Activated naive CD8-positive, alpha-beta T cell treated with anti-CD3 and anti-CD28 coated beads, Interleukin-2, amount 50 U/mL, for 16 hours (primary cell): ENCODE data around the gene HSD17B1.

Experiments
- DNase-seq: peaks from one replicate; pipeline ENCODE4 v3.0.0-alpha.2; 2020; ENCODE audit warnings: low read depth, low spot score

HSD17B1 gene

DNA sequence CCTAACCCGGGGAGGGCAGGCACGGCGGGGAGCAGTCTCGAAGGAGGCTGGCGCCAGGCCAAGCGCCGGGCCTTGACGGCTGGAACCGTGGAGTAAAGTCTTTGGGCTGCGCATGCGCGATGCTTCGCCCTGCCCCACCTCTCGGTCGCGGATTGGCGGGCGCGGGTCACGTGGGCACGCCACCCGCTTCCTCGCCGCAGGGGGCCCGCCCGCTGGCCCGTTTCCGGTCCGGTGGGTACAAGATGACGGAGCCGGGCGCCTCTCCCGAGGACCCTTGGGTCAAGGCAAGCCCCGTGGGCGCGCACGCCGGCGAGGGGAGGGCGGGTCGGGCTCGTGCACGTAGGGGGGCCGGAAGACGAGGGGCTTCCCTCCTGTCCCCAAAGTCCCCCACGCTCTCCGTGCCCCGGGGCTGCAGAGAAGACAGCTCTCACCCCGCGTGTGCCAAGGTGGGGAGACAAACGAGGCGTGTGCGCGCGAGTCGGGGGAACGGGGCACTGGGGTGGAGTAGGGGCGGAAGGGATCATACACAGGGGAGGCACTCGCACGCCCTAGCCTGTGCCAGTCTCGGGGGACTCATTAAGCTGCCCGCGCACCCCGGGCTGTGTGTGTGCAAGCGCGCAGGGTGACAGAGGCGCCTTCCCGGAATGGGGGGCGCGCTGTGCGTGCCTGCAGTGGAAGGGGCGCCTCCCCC is 14.3 kb downstream of the HSD17B1 start, which contains the start of gene MLX:
MLX (plus strand) TSS at position 218 of the 691 bp plus-strand sequence; CDS start at position 243, 25 bp downstream.
- DNase-seq = peak; percentile 76

DNA sequence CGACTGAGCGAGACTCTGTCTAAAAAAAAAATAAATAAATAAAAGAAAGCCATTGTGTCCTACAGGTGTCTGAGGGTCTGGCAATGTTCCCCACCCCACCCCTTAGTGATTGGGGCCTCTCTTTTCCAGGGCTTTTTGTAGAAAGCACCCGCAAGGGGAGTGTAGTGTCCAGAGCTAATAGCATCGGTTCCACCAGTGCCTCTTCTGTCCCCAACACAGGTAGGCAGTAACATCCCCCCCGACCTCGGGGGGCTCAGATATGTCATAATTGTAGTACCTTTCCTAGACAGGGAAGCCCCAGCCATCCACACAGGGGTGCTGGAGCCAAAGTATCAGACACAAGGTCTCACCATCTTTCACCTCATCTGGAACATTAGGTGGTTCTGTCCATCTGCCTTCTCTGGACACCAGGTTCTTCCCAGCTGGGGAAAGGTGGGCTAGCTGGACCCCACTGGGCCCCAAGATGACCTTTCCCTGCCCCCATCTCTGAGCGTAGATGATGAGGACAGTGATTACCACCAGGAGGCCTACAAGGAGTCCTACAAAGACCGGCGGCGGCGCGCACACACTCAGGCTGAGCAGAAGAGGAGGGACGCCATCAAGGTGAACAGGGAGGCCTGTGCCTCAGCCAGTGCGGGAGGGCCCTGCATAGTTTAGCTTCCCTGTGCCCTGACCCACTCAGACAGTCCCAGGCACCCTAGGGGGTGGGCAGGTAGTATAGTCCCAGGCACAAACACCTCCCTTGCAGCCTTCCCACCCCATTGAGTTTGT is 15.8 kb downstream of the HSD17B1 start:
- no peak for DNase-seq

DNA sequence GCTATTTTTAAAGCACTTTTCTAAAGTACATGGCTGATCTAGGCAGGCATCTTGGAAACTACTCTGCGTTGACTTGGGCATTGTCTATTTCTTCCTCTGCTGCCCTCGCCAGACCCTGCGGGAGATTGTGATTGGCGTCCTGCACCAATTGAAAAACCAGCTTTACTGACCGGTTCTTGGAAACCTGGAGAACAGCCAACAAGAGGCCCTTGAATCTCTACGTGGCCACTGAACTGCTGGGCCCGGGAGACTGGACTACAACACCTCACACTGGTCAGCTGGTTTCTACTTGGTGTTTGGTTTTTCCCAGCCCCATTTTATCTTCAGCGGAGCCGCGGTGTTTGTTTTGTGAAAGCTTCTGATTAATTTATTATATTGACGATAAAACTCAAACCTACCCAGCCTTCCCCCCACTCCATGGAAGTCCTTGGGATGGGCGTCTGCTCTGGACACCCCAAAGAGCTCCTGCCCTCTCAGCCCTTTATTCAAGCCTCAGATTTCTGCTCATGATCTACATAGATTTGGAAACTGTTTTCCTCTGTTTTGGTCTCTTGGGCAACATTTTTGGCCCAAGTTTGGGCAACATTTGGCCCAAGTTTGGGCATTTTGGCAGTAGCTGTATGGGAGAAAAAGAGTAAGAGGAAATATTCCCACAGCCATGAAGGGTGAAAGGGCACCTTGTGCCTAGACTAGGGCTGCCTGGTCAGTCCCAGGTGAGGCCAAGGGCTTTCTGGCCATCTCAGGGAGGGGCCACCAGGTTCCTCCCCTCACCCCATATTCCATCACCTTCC is 18.9 kb downstream of the HSD17B1 start:
- no peak for DNase-seq

DNA sequence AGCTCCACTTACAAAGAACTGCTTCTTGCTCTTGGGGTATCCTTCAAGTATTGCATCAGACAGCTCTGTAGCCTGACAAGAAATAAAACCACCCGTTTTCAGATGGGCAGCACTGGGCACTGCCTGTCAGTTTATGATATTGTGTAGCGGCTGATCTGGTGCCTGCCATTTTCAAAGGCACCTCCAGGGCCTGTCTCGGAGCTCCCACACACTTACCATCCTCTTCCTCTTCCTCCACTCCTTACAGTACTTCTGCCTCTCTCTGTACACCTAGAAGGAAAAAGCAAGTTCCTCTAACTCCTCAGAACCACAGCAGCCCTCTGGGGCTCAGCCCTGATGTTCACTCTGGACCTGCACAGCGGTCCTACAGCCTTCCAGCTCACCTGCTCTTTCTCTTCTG is 20.4 kb downstream of the HSD17B1 start:
- no peak for DNase-seq

DNA sequence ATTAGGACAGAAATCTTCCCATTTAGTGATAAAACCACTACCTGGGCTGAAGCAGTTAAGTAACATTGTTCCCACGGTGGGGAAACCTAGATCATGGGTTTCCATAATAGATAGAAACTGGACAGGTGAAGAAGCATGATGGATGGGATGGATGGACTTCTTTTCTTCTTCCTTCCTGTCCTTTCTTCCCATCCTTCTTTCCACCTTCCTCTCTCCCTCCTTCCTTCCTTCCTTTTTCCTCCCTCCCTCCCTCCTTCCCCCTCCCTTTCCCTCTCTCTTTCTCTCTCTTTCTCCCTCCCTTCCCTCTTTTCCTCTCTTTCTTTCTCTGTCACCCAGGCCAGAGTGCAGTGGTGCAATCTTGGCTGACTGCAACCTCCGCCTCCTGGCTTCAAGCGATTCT is 21.7 kb downstream of the HSD17B1 start:
- DNase-seq = no peak

DNA sequence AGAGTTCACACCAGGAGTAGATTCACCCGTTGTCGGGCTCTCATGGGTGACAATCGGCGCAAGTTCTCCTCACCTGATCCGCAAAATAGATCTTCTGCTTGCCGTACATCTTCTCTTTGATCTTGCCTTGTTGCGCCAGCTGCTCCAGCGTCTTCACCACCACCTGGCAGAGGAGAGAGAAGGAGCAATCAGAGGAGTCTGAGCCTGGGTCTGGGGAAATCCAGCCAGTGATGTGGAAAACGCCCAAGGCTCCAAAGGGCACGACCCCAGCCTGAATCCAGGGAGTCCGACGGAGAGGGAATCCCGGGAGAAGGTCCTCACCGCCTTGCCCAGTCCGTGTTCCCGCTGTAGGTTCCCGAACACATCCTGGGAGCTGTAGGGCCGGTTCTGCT is 24.4 kb downstream of the HSD17B1 start:
- DNase-seq = no peak

DNA sequence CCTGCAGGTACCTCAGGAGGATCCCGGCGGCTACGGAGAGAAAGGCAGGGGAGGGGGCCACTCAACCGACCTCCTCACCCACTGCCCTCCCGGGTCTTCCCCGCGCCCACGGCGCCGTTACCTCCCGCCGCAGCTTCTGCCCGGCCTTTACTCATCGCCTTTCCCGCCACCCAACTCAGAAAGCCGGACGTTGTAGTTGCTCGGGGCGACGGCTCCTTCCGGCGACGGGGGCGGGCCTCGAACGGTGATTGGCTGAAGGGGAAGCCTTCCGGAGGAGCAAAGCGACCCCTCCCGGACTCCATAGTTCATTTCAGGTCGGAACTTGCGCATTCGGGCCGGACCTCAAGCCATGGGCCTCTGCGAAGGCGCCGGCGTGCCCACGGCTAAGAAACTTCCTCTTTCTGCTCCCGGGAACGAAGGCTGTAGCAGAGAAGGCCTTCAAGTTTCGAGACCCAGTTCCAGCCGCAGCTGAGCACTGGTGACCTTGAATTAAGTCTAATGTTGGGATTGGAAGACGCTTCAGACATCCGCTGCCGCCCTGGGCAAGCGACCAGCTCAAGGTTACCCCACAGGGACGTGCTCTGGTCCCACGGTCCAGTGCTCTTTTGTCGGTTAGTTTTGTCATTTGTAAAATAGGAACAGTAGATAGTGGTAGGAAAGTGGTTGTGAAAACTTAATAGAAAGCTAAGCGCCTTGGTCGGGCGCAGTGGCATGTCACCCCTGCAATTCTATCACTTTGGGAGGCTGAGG is 25.0 kb downstream of the HSD17B1 start, which contains the start of gene PSMC3IP:
PSMC3IP (minus strand) TSS at position 198 of the 750 bp plus-strand sequence; CDS start at position 155, 43 bp downstream.
- DNase-seq = peak; percentile 84

DNA sequence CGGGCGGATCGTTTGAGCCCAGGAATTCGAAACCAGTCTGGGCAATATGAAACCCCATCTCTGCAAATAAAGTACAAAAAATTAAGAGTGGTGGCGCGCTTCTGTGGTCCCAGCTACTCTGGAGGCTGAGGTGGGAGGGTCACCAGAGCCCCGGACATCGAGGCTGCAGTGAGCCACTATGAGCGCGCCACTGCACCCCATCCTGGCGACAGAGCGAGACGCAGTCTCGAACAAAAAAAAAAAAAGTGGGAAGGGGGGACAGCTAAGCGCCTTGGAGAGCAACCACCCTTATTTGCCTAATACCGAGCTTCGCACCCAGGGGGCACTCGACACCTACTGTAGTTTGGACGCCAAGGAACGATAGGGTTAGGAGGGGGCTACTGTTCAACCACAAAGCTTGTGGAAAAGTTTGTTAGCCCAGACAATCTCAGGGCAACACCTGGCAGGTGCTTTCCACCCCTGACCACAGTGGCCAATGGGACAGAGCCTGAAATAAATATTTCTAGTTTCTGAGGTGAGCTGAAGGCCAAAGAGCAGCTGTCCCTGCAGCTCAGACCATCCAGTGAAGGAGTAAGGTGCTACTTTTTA is 25.7 kb downstream of the HSD17B1 start:
- DNase-seq = peak; percentile 47

DNA sequence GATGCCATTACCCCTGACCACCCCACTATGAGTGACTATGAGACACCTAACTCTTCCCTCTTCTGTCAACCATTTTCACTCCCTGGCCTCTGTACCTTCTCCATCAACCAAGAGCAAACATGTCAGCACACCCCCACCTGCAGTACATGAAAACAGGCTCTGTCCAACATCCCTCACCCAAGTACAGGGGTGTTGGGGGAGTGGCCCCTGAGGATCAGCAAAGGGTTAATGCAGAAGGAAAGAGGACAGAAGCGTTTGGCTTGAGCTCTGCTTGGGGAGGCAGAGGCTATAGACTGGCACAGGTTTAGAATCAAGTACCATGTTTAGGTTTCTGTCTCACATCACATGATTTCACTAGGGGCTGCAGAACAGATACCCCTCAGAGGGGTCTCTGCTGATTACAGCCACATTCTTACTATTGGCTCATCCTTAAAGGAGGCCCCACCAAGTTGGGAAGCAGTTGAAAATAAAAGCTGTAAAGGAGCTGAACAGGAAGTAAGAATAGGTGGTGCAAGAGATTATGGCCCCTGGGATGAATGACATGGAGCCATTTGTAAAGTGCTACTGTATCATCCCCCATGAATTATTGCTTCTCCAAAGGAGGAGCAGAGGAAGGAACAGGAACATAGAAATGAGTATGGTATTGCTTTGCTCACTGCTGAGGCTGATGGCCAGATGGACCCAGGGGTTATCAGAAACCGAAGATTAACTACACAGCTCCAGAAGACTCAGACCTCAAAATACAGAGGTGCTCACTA is 27.2 kb downstream of the HSD17B1 start:
- no peak for DNase-seq

DNA sequence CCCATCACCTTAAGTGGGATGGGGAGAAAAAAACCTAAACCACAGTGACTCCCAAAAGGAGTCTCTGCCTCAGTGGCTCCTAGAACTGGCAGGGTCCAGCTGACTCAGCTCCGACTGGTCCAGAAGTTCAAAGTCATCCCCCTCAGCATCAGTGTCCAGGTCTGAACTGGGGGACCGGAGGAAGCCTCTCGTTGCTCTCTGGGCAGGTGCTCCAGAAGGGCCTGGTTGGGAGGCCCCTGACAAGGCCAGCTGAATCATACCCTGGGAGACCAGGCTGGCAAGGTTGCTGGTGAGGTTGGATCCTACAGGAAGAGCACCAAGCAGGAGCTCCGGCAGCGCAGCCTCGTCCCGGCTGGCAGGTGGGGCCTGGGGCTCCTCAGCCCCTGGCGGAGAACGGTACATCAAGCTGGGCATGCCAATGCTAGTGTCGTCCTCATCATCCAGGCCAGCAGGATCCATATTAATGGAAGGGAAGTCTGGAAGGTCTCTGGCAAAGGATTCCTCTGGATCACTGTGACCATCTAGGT is 29.1 kb downstream of the HSD17B1 start:
- no peak for DNase-seq

DNA sequence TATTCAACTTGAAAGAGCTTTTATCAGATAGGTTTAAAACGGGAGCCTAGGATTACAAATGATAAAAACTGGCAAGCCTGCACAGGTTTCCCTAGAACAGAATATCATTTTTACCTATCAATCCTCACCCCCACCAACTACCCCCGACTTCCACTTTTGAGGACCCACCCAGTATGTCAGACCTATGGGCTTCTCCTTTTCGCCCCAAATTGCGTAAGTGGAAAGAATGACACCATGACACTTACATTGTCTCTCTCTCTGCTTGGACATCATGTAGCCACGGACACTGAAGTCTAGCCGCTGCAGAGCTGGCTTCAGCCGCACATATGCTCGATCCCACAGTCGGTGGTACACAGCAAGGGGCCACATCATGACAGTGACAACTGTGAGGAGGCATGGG is 32.2 kb downstream of the HSD17B1 start:
- no peak for DNase-seq

DNA sequence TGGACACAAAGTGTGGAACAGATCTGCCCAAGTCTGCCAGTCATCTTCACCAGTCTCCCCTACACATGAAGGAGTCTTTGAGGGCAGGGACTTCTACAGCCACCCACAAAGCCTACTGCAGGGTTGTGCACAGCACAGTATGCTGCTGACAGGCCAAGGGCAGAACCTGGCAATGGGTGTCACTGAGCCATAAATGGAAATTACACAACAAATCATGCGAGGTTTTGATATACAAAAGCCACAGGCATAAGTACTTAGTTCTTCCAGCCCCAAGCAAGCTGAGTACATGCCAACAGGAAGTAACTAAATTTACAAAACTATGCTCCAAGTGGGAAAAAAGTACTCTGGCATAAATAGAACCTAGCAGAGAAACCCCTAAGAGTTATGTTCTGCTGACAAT is 32.6 kb downstream of the HSD17B1 start:
- DNase-seq = no peak

DNA sequence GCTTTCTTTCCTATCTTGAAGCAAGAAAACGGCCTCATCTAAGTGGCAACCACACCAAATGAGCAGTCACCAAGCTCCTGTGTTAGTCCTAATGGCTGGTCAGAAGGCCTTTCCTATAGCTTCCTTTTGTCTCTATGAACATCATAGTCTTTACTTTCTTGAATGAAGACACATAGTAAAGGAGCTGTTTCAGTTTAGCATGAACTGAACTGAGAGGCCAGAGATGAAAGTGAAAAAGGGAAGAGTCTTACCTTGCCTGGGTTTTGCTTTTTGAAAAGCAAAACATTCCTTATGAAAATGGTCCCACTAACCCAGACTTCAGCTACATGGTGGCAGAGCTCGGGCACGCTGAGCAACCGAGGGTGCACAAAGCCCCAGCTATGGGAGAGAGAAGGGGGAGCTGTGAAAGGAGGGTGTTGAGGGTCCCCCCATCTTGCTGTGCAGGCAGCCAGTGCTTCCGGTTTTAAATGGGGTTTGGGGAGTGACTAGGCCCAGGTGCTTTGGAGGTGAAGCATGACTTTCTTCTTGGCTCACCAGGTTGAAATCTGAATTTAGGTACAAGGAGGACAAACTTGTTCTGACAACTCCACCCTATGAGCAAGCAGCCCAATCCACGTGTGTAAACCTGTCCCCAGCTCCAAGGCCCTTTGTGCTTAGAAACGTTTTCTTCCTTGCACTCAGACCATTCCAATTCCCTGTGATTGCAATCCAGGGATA is 33.9 kb downstream of the HSD17B1 start:
- DNase-seq = no peak

DNA sequence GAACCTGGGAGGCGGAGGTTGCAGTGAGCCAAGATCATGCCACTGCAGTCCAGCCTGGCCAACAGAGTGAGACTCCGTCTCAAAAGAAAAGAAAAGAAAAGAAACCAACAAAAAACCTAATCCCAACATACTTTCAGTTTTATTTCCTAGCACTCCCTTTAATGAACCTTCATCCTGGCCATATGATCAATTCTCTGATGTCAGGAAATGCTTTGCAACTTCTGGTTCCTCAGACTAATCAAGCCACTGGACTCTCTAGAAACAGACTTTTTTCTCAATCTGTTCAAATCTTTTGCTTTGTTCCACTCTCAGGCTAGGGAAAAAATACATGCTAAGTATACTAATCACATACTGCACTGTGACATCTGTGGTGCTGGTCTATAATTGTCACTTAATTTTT is 38.2 kb downstream of the HSD17B1 start:
- DNase-seq = no peak

DNA sequence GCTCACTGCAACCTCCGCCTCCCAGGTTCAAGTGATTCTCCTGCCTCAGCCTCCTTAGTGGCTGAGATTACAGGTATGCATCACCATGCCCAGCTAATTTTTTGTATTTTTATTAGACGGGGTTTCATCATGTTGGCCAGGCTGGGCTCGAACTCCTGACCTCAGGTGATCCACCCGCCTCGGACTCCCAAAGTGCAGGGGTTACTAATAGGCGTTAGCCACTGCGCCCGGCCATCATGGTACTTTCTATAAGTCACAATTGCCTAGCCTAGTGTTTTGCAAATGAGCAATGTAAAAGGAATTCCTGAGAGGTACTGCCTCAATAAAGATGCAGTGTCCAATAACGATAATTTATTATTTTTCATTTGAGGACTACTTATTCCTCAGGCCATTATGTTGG is 38.7 kb downstream of the HSD17B1 start:
- DNase-seq = no peak

DNA sequence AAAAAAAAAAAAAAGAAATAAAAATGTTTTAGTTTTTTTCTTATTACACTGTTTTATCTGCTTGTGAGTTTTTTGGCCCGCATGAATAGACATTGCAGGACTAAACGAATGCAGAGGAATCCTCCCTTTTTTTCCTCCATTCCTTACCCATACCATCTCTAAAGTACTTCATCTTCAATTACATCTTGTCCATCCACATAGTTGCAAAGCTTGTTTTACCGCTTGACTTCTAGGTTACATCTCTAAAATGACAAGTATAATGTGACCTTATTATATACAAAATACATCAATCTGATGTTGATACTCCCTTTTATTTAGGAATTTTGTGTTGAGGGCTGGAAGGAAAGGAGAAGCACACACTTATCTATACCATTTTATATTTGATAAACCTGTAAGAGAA is 43.7 kb downstream of the HSD17B1 start:
- no peak for DNase-seq

DNA sequence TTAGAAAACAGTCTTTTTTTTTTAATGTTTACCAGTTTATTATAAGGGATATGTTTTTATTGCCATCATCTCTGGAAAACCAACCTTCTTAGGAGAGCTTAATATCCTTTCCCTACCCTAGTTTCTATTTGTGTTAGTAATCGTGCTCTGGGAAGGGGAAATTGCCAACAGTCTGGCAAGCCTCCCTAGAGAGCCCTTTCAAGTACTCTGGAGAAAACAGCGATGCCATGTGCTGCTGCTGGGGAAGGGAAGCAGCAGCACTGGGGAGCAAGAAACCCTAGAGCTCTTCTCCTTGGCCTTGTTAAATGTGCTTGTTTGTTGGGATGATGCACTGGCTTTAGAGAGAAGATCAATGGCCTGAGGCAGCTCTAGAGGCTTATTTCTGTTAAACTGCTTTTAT is 46.2 kb downstream of the HSD17B1 start:
- DNase-seq = no peak

DNA sequence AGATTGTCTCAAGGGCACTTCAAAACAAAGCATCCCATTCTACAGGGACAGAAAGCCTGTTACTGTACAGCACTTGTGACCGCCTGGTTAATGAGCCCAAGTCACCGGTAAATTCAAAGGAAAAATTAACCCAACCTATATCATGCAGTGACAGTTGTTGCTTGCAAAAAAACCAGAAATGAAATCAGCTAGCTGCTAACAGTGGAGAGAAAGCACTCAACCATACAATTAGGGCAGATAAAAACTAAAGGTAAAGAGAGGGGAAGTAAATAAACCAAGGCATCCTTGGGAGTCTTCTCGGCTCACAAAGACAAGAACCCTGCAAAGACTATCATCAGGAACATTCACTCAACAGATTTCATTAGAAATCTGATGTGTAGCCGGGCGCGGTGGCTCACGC is 50.6 kb downstream of the HSD17B1 start:
- DNase-seq = no peak
